ENCODE data around the gene NR1H4.

- TF ChIP-seq CTCF (IDR thresholded peaks at IDR 0.05 in 2 of 3, conservative IDR thresholded peaks at IDR 0.05 in 1 of 3; ENCODE audit: insufficient read depth in 2 of 3, low read depth in 1 of 3, low read length in 3 of 3) = no peak
- no peak for TF ChIP-seq JUND (IDR thresholded peaks at IDR 0.05; ENCODE audit: borderline replicate concordance, low read depth, low read length)
- no peak for TF ChIP-seq JUND (tag; IDR thresholded peaks at IDR 0.05; ENCODE audit: borderline replicate concordance, low read depth, low read length)
These were observed 483 bp upstream of the NR1H4 start for GRCh38 chr12:100473050-100473715.

Measured in K562 (cell line).